ENCODE results near the gene KRTAP4-6.
A peak's percentile ranks its signal among the peaks of the same experiment; 100 is the strongest.
"Not testable (repeated sequence)": the region's sequence is repeated elsewhere in the genome, so short reads cannot be mapped to it uniquely, and the experiment has no call there.

The KRTAP4-6 gene

DNA sequence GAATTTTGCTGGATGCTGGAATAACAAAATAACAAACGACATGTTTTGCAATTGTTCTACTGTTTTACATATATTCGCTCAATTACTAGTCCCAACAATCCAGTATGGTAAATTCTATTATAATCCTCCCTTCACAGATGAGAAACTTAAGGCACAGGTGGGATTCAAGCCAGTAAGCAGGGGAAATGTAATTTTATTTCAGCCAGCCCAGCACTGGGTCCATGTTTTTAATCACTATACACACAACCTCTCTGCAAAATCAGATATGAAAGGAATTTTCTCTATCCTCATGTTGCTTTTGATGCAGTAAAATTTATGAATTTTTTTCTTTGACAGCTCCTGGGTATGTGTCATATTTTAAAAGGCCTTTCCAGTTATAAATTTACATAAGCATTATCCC is 4.9 kb upstream of the KRTAP4-6 start:
- no peak for FAIRE-seq

- FAIRE-seq = no peak
Measured at GRCh38 chr17:41144846-41145245, 4.5 kb upstream of the KRTAP4-6 start.

DNA sequence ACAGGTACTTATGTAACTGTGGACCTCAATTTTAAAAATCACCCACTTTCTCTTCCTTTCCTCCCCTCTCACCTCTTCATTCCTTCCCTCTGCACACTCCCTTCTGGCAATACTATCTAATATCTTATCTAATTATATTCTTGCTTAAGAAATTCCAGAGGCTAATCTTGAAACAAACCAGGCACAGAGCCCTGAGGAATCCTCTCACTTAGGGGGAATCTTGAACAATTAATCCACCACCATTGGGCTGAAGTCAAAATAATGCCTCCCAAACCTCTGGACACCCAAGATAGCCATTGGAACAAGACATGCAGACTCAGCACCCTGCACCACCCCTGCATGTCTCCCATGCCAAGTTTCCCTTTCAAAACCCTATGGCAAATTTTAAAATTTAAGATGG is 1.0 kb upstream of the KRTAP4-6 start:
- FAIRE-seq = no peak

GRCh38 chr17:41139865-41140264 is 479 bp downstream of the KRTAP4-6 start:
- not testable (repeated sequence) for FAIRE-seq

DNA sequence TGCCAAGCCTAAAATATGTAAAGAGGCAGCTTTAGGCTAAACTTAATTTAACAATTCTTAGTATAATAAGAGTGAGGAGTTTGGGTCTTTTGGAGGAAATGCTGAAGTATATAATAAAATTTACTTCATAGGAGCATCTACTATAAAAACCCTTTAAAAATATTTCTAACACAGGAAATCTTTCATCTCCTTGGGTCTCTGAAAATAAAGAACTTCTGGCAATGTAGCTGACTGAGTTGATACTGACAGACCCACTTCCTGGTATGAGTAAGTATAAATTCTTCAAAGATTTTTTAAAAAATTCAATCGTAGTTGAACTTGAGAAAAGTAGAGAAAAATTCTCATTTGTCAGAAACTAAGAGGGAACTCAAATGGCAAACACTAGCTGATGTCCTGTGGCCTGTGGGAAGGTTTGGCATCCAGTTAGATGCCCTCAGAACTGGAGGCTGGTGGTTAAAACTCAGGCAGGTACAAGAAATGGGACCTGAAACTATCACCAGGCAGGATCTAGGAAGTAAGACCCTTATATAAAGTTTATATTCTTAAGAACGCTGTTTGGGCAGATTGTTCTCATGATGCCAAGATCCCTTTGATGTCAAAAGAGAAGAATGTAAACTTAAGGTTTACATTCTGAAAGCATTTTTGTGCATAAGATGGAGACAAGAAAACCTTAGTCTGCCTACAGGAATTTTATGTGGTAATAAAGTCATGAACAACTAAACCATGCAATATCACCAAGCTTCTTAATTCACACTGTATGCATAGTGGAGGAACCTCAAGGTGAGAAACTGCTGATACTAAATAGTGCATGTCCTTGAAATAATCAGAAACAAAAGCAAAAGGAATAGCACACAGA is 6.2 kb downstream of the KRTAP4-6 start:
- FAIRE-seq = no peak

DNA sequence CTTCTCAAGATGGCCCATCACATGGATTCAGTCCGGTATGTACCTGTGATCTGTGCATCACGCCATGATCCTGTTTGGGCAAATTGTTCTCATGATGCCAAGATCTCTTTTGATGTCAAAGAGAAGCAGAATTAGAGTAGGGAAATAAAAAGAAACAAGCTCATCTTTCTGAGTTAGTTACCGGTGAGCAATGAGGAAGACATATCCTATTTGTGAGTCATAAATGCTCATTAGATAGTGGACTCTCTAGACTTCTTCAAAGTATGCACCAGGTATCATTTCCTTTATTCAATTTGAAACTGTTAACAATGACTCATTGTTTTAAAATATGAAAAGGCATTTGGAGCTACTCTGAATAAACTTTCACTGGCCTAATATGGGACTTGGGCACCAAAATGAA is 8.4 kb downstream of the KRTAP4-6 start:
- FAIRE-seq = no peak

GRCh38 chr17:41127371-41127770 is 13.0 kb downstream of the KRTAP4-6 start:
- FAIRE-seq = no peak

DNA sequence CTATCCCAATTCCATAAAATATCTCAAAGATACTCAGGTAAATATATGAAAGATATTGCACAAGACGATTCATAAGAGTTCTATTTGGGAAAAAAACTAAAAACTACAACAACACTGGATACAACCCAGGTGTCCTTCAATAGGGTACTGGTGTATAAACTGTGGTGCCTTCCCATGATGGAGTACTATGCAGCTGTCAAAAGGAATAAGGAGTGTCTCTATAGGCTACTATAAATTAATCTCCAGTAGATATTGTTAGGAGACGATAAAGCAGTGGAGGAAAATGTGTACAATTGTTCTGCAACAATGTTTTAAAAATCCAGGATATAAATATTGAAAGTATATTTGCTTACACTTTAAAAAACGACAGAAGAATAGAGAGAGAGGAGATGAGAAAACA is 13.9 kb downstream of the KRTAP4-6 start:
- FAIRE-seq = no peak

DNA sequence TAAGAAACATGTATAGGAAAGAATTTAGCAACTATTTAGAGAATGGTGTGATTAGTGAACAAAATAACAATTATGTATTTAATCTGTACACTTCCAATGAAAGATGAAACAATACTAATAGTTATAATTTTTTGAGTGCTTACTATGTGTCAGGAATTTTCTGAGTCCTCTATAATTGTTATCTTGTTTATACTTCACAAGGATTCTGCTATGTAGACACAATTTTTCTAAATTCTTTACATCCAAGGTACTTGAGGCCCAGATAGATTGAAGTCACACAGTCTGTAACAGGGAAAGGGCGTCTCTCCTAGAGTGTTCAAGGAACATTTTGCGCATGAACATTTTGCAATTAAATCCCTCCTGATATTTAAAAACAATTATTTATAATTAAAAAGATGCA is 15.3 kb downstream of the KRTAP4-6 start:
- FAIRE-seq = no peak

GRCh38 chr17:41123991-41124371 is 16.4 kb downstream of the KRTAP4-6 start, which contains the start of gene KRTAP4-12:
Gene KRTAP4-12 (minus strand): TSS chr17:41124182. CDS start chr17:41124122, 60 bp downstream.
- FAIRE-seq = not testable (repeated sequence)

DNA sequence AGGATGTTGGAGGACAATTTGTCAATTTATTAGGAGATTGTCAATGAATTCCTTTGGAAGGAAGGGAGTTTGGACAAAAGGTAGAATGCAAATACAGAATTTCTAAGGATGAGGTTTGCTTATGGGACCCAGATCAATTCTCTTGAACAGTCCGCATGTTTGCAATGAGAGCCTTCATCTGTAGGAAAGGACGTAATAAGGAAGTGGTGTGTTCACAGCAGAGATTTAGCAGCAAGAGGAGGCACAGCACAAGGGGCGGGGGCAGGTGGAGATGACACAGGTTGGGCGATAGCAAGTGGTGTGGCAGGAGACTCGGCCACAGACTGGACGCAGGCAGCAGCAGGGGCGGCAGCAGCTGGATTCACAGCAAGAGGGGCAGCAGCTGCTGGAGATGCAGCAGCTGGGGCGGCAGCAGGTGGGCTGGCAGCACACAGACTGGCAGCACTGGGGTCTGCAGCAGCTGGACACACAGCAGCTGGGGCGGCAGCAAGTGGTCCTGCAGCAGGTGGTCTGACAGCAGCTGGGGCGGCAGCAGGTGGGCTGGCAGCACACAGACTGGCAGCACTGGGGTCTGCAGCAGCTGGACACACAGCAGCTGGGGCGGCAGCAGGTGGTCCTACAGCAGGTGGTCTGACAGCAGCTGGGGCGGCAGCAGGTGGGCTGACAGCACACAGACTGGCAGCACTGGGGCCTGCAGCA is 16.9 kb downstream of the KRTAP4-6 start:
- not testable (repeated sequence) for FAIRE-seq

- no peak for FAIRE-seq
Measured at GRCh38 chr17:41121742-41122141, 18.6 kb downstream of the KRTAP4-6 start.

GRCh38 chr17:41119696-41120690 is 20.4 kb downstream of the KRTAP4-6 start:
- peak; percentile 95 for FAIRE-seq

GRCh38 chr17:41118721-41119120 is 21.6 kb downstream of the KRTAP4-6 start:
- FAIRE-seq = no peak

GRCh38 chr17:41117846-41118386 is 22.4 kb downstream of the KRTAP4-6 start, which contains the start of gene KRTAP4-11:
Gene KRTAP4-11 (minus strand): TSS chr17:41118373. CDS start chr17:41118315, 58 bp downstream.
- not testable (repeated sequence) for FAIRE-seq

DNA sequence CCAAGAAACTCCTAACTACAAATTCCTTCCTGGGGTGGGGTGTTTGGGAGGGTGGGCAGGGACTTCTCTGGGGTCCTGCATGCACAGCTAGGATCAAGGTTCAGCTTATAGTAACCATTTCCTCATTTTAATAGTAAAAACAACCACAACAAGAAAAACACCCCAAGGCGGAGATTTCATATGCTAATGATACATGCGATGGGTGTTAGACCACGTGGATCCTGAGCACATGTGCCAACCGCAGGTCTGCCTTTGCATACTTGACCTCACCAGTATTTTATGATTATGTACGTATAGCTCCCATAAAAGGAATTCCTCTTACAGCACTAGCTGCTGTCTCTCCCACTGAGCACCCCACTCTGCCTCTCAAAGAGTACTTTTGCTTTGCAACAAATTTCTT is 24.0 kb downstream of the KRTAP4-6 start:
- FAIRE-seq = no peak

DNA sequence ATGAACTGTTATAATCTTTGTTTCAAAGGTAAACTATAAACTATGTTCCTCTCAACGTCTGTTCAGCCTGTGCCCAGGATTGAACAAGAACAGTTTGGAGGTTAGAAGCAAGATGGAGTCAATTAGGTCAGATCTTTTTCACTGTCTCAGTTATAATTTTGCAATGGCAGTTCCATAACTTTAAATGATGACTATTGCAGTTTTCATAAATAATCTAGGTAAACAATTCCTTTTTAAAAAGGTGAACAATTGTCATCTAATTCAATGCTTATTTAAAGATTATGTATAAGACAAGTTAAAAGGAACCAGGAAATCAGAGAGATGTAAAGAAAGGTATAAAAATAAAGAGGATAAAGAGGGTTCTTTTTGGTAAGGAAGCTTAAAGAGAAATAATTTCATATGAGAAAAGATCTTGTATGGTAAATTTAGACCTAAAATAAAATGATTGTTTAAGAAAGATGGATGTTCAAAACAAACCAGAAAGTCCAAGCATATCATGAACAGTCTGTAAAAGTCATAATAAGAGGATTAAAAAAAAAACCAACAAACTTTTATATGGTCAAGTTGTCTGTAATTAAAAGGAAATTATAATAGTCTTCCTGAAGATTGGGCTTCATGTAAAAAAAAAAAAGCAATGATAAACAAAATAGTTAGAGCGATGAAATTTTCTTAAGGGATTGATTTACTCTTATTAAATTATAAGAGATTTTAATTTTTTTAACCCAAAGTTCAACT is 29.0 kb downstream of the KRTAP4-6 start:
- FAIRE-seq = no peak

DNA sequence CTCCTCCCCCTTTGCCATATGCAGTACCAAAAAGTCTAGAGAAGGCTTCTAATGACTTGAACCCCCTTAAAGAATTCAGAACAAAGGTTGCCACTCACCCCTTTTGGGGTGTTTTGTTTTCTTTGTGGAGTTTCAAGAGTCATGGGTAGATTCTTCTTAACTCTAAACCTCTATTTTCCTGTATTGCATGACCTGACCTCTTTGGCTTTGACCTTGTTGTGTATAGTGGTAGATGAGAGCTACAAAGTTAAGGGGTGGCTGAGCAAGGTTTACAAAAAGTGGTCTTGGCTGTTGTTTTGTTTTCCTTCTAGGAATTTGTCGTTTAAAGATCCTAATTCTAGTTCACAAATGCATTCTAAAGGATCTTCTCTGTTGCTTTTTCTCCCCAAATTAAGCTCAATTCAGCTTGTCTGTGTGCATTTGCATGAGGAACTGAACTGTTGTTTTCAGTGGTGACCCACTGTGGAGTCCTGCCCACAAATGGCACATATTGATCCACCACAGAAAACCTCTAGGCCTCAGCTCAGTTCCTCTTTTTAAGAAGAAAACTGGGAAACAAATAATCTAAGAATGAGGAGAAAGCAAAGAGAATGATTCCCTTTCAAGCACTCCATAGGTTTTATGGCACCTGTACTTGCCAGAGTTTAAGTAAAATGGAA is 31.5 kb downstream of the KRTAP4-6 start:
- FAIRE-seq = not testable (repeated sequence)

- no peak for FAIRE-seq
Measured at GRCh38 chr17:41107941-41108450, 32.3 kb downstream of the KRTAP4-6 start.

DNA sequence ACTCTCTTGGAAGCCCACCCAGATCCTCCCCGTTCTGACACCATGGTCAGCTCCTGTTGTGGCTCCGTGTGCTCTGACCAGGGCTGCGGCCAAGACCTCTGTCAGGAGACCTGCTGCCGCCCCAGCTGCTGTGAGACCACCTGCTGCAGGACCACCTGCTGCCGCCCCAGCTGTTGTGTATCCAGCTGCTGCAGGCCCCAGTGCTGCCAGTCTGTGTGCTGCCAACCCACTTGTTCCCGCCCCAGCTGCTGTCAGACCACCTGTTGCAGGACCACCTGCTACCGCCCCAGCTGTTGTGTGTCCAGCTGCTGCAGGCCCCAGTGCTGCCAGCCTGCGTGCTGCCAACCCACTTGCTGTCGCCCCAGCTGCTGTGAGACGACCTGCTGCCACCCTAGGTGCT is 35.0 kb downstream of the KRTAP4-6 start, which contains the start of gene KRTAP4-9:
Gene KRTAP4-9, plus strand, starts transcription at position 43 of the 400 bp plus-strand sequence. Its CDS starts 0 bp downstream, at position 43.
- not testable (repeated sequence) for FAIRE-seq

Data from G401.6 (cell line).